GM12892 (cell line): Measurements from ENCODE around the gene BCO2.

ENCODE experiments used
- POLR2A ChIP-seq: IDR thresholded peaks from 2 replicates; pipeline ENCODE4 v1.6.1; 2011; ENCODE audit warnings: low read depth, low read length, control low read depth
- TAF1 ChIP-seq: IDR thresholded peaks from 2 replicates; pipeline ENCODE4 v1.6.1; 2011; ENCODE audit warnings: low read depth, mild to moderate bottlenecking, control low read depth, low read length, borderline replicate concordance

DNA sequence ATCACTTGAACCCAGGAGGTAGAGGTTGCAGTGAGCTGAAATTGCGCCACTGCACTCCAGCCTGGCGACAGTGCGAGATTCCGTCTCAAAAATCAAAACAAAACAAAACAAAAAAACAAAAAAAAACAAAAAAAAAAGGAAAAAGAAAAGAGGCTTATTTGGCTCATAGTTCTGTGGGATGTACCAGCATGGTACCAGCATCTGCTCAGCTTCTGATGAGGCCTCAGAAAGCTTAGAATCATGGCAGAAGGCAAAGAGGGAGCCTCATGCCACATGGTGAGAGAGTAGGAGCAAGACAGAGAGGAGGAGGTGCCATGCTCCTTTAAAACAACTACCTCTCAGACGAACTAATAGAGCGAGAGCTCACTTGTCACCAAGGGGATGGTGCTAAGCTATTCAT is 40.3 kb downstream of the BCO2 start:
- TF ChIP-seq POLR2A (no peak), TAF1 (no peak)
